Measurements from ENCODE around the gene BLACAT1. TPM values are rescaled to one million over a fixed set of nuclear protein-coding genes. Genes with fewer than 3 reads are reported as not detected.

Gene BLACAT1
- total RNA-seq, 1 experiment from 2014 or later: 9.8 TPM

DNA sequence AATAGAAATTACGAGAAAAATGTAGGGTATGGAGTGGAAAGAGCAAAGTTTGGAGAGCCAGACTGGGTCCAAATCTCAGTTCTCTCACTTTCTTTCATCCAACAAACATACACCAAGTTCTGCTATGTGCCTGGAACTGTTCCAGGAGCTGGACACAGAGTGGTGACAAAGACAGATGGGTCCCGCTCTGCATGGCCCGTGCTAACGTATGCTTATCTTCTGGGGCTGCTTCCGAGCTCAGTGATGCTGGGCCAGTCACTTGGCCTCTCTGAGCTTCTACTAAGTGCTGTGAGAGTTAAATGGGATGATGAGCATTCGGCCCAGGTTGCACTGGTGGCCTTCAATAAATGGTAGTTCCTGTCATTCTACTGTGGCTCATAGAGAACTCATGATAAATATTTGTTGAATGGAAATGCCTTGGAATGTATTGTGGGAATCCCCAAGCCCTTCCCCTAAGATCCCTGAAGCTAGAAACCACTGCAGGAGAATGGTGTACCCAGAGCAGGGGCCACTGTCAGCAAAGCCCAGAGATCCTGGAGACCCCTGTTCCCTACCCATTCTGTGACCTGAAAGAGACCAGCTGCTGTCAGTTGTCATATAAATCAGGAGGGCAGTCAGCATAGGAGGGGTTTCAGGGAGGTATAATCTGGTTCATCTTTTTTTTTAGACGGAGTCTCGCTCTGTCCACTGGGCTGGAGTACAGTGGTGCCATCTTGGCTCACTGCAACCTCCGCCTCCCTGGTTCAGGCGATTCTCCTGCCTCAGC lies 37.8 kb downstream of the BLACAT1 start:
- CTCF ChIA-PET: interaction anchor here (0.7 to 7.7 kb wide), 7 partner anchors 9 to 106 kb away, joined by 3 to 69 read pairs (median 8); no protein-coding TSS in a partner anchor
- POLR2A ChIA-PET: no interaction called here
- no peak for DNase-seq (ENCODE audit: low spot score)
- no peak overlapping the region for H3K4me3 Mint-ChIP-seq
- H3K36me3 Mint-ChIP-seq: no peaks in the 10 kb centered on the region
- TF ChIP-seq ZNF263 (CRISPR knock-in tag; IDR thresholded peaks at IDR 0.05; ENCODE audit: low read depth) (no peak), OVOL2 (CRISPR knock-in tag; IDR thresholded peaks at IDR 0.05; ENCODE audit: borderline replicate concordance) (no peak)
- TF ChIP-seq, protein P1, sequence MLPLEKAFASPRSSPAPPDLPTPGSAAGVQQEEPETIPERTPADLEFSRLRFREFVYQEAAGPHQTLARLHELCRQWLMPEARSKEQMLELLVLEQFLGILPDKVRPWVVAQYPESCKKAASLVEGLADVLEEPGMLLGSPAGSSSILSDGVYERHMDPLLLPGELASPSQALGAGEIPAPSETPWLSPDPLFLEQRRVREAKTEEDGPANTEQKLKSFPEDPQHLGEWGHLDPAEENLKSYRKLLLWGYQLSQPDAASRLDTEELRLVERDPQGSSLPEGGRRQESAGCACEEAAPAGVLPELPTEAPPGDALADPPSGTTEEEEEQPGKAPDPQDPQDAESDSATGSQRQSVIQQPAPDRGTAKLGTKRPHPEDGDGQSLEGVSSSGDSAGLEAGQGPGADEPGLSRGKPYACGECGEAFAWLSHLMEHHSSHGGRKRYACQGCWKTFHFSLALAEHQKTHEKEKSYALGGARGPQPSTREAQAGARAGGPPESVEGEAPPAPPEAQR (CRISPR knock-in tag; IDR thresholded peaks at IDR 0.05): no peak
- TF ChIP-seq, protein P2, sequence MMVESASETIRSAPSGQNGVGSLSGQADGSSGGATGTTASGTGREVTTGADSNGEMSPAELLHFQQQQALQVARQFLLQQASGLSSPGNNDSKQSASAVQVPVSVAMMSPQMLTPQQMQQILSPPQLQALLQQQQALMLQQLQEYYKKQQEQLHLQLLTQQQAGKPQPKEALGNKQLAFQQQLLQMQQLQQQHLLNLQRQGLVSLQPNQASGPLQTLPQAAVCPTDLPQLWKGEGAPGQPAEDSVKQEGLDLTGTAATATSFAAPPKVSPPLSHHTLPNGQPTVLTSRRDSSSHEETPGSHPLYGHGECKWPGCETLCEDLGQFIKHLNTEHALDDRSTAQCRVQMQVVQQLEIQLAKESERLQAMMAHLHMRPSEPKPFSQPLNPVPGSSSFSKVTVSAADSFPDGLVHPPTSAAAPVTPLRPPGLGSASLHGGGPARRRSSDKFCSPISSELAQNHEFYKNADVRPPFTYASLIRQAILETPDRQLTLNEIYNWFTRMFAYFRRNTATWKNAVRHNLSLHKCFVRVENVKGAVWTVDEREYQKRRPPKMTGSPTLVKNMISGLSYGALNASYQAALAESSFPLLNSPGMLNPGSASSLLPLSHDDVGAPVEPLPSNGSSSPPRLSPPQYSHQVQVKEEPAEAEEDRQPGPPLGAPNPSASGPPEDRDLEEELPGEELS (CRISPR knock-in tag; IDR thresholded peaks at IDR 0.05): no peak
- H3K4me1 Mint-ChIP-seq: peaks cover 9% of the 10 kb centered on the region
- no peak for ATAC-seq
- H3K27ac Mint-ChIP-seq: no peak overlapping the region
- H3K27me3 Mint-ChIP-seq (ENCODE audit: low read depth): peaks cover 12% of the 10 kb centered on the region
- no peaks in the 10 kb centered on the region for H3K9me3 Mint-ChIP-seq

DNA sequence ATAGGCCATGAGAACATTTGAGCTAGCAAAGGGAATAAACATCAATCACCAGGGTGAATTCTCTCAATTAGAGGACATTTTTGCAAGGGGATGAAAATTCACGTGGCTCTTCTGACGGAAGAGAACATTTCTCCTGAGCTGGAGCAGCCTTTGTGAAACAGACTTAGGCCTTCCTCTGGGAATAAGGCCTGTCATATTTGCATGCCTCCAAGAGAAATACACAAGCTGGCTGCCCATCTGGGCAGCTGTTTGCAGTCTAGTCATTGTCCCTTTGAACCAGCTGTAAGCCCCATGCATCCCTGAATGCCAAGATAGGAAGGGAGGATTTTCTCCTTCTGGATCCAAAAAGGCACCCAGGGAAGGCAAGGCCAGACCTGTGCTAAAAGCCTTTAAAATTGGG lies 39.5 kb downstream of the BLACAT1 start:
- POLR2A ChIA-PET: no interaction called here
- H3K4me3 Mint-ChIP-seq: no peak overlapping the region

More for the DNA sequence above, 39.5 kb downstream of the BLACAT1 start:
- ATAC-seq (no peak), DNase-seq (ENCODE audit: low spot score) (no peak)
- TF ChIP-seq, protein P3, sequence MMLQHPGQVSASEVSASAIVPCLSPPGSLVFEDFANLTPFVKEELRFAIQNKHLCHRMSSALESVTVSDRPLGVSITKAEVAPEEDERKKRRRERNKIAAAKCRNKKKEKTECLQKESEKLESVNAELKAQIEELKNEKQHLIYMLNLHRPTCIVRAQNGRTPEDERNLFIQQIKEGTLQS (CRISPR knock-in tag; conservative IDR thresholded peaks at IDR 0.05): no peak
- TF ChIP-seq, protein P4, sequence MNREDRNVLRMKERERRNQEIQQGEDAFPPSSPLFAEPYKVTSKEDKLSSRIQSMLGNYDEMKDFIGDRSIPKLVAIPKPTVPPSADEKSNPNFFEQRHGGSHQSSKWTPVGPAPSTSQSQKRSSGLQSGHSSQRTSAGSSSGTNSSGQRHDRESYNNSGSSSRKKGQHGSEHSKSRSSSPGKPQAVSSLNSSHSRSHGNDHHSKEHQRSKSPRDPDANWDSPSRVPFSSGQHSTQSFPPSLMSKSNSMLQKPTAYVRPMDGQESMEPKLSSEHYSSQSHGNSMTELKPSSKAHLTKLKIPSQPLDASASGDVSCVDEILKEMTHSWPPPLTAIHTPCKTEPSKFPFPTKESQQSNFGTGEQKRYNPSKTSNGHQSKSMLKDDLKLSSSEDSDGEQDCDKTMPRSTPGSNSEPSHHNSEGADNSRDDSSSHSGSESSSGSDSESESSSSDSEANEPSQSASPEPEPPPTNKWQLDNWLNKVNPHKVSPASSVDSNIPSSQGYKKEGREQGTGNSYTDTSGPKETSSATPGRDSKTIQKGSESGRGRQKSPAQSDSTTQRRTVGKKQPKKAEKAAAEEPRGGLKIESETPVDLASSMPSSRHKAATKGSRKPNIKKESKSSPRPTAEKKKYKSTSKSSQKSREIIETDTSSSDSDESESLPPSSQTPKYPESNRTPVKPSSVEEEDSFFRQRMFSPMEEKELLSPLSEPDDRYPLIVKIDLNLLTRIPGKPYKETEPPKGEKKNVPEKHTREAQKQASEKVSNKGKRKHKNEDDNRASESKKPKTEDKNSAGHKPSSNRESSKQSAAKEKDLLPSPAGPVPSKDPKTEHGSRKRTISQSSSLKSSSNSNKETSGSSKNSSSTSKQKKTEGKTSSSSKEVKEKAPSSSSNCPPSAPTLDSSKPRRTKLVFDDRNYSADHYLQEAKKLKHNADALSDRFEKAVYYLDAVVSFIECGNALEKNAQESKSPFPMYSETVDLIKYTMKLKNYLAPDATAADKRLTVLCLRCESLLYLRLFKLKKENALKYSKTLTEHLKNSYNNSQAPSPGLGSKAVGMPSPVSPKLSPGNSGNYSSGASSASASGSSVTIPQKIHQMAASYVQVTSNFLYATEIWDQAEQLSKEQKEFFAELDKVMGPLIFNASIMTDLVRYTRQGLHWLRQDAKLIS (CRISPR knock-in tag; IDR thresholded peaks at IDR 0.05; ENCODE audit: borderline replicate concordance): no peak
- TF ChIP-seq ATF1 (CRISPR knock-in tag; IDR thresholded peaks at IDR 0.05) (no peak), FOXP1 (CRISPR knock-in tag; IDR thresholded peaks at IDR 0.05; ENCODE audit: borderline replicate concordance) (no peak), TCF7 (CRISPR knock-in tag; IDR thresholded peaks at IDR 0.05; ENCODE audit: low read depth) (no peak), CREM (CRISPR knock-in tag; IDR thresholded peaks at IDR 0.05) (no peak), GRHL2 (CRISPR knock-in tag; IDR thresholded peaks at IDR 0.05; ENCODE audit: insufficient replicate concordance, severe bottlenecking) (no peak), ZNF219 (CRISPR knock-in tag; IDR thresholded peaks at IDR 0.05; ENCODE audit: borderline replicate concordance) (no peak), TP53 (CRISPR knock-in tag; IDR thresholded peaks at IDR 0.05) (no peak)
- TF ChIP-seq, protein P5, sequence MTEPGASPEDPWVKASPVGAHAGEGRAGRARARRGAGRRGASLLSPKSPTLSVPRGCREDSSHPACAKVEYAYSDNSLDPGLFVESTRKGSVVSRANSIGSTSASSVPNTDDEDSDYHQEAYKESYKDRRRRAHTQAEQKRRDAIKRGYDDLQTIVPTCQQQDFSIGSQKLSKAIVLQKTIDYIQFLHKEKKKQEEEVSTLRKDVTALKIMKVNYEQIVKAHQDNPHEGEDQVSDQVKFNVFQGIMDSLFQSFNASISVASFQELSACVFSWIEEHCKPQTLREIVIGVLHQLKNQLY (CRISPR knock-in tag; IDR thresholded peaks at IDR 0.05): no peak
- TF ChIP-seq, protein P6, sequence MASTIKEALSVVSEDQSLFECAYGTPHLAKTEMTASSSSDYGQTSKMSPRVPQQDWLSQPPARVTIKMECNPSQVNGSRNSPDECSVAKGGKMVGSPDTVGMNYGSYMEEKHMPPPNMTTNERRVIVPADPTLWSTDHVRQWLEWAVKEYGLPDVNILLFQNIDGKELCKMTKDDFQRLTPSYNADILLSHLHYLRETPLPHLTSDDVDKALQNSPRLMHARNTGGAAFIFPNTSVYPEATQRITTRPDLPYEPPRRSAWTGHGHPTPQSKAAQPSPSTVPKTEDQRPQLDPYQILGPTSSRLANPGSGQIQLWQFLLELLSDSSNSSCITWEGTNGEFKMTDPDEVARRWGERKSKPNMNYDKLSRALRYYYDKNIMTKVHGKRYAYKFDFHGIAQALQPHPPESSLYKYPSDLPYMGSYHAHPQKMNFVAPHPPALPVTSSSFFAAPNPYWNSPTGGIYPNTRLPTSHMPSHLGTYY (CRISPR knock-in tag; IDR thresholded peaks at IDR 0.05): no peak
- TF ChIP-seq, protein P7, sequence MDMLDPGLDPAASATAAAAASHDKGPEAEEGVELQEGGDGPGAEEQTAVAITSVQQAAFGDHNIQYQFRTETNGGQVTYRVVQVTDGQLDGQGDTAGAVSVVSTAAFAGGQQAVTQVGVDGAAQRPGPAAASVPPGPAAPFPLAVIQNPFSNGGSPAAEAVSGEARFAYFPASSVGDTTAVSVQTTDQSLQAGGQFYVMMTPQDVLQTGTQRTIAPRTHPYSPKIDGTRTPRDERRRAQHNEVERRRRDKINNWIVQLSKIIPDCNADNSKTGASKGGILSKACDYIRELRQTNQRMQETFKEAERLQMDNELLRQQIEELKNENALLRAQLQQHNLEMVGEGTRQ (CRISPR knock-in tag; IDR thresholded peaks at IDR 0.05): no peak
- TF ChIP-seq, protein P8, sequence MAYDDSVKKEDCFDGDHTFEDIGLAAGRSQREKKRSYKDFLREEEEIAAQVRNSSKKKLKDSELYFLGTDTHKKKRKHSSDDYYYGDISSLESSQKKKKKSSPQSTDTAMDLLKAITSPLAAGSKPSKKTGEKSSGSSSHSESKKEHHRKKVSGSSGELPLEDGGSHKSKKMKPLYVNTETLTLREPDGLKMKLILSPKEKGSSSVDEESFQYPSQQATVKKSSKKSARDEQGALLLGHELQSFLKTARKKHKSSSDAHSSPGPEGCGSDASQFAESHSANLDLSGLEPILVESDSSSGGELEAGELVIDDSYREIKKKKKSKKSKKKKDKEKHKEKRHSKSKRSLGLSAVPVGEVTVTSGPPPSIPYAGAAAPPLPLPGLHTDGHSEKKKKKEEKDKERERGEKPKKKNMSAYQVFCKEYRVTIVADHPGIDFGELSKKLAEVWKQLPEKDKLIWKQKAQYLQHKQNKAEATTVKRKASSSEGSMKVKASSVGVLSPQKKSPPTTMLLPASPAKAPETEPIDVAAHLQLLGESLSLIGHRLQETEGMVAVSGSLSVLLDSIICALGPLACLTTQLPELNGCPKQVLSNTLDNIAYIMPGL (CRISPR knock-in tag; IDR thresholded peaks at IDR 0.05): no peak
- TF ChIP-seq, protein P9, sequence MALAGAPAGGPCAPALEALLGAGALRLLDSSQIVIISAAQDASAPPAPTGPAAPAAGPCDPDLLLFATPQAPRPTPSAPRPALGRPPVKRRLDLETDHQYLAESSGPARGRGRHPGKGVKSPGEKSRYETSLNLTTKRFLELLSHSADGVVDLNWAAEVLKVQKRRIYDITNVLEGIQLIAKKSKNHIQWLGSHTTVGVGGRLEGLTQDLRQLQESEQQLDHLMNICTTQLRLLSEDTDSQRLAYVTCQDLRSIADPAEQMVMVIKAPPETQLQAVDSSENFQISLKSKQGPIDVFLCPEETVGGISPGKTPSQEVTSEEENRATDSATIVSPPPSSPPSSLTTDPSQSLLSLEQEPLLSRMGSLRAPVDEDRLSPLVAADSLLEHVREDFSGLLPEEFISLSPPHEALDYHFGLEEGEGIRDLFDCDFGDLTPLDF (CRISPR knock-in tag; IDR thresholded peaks at IDR 0.05): no peak
- Mint-ChIP-seq H3K27ac (no peak overlapping the region), H3K36me3 (no peaks in the 10 kb centered on the region), H3K27me3 (ENCODE audit: low read depth) (peaks cover 12% of the 10 kb centered on the region), H3K9me3 (no peaks in the 10 kb centered on the region), H3K4me1 (peaks cover 8% of the 10 kb centered on the region)
- CTCF ChIA-PET: interaction anchor here (0.7 to 7.7 kb wide), 10 partner anchors 8 to 113 kb away, joined by 3 to 69 read pairs (median 6); no protein-coding TSS in a partner anchor

Data from WTC11 (cell line).